Measurements from ENCODE around the gene CCDC57.

DNA sequence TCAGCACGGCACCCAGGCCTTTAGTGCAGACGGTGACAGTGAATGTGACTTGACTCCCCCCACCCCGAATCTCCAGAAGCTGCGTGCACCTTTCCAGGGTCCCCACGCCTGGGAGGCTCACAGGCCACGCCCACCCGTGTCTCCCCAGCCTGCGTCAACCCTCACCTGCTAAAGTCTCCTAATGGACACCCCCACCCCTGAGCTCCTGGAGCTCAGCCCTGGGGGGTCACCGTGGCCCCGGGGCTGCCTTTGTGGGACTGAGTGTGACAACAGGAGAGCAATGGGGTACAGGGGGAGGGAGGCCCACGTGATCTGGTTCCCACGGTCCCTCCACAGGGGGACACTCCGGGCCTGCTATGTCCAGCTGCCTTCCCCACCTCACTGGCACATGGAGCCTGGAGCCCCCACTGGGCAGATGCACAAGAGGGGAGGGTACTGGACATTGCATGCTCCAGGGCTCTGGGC is 107.2 kb downstream of the CCDC57 start:
- TF ChIP-seq, protein P1, sequence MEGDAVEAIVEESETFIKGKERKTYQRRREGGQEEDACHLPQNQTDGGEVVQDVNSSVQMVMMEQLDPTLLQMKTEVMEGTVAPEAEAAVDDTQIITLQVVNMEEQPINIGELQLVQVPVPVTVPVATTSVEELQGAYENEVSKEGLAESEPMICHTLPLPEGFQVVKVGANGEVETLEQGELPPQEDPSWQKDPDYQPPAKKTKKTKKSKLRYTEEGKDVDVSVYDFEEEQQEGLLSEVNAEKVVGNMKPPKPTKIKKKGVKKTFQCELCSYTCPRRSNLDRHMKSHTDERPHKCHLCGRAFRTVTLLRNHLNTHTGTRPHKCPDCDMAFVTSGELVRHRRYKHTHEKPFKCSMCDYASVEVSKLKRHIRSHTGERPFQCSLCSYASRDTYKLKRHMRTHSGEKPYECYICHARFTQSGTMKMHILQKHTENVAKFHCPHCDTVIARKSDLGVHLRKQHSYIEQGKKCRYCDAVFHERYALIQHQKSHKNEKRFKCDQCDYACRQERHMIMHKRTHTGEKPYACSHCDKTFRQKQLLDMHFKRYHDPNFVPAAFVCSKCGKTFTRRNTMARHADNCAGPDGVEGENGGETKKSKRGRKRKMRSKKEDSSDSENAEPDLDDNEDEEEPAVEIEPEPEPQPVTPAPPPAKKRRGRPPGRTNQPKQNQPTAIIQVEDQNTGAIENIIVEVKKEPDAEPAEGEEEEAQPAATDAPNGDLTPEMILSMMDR (IDR thresholded peaks at IDR 0.05) = no peak
- TF ChIP-seq EP300 (IDR thresholded peaks at IDR 0.05) (no peak), POLR2A (IDR thresholded peaks at IDR 0.05) (no peak), POLR2AphosphoS5 (IDR thresholded peaks at IDR 0.05) (no peak)

Data from stomach (tissue), 4 donors.